ENCODE measurements around the gene PRKCE.

DNA sequence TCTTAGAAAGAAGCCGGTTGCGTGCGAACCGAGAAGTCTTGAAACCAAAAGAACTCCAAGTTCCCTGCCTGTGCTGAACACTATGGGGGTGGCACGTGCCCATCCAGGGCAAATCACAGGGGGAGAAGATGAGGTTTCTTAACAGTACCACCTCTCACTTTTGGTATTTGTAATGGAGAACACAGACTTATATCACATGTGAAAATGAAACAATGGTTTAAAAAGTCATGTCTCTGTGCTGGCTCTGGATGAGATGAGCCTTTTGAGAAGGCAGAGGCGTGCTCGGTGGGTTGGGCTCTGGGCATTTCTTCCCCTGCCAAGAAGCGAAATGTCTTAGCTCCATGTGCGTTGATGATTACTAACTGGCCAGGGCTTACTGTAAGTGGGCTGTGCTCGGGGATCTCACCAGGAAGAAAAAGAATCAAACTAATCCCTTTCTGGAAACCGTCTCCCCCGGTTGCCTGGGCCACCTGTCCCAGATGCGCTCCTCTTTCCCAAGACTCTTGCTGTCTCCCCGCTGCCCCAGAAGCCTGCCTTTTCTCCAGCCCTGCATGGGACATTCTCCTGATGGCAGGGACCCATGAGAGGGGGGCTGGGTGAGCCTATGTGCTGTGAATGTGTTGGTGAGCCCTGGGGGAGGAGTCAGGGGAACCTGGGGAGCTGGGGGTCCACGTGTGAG, 252.9 kb downstream of the PRKCE start:
- TF ChIP-seq, protein P1, sequence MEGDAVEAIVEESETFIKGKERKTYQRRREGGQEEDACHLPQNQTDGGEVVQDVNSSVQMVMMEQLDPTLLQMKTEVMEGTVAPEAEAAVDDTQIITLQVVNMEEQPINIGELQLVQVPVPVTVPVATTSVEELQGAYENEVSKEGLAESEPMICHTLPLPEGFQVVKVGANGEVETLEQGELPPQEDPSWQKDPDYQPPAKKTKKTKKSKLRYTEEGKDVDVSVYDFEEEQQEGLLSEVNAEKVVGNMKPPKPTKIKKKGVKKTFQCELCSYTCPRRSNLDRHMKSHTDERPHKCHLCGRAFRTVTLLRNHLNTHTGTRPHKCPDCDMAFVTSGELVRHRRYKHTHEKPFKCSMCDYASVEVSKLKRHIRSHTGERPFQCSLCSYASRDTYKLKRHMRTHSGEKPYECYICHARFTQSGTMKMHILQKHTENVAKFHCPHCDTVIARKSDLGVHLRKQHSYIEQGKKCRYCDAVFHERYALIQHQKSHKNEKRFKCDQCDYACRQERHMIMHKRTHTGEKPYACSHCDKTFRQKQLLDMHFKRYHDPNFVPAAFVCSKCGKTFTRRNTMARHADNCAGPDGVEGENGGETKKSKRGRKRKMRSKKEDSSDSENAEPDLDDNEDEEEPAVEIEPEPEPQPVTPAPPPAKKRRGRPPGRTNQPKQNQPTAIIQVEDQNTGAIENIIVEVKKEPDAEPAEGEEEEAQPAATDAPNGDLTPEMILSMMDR (IDR thresholded peaks at IDR 0.05) = no peak
- TF ChIP-seq POLR2A (IDR thresholded peaks at IDR 0.05) = no peak

Data from body of pancreas (tissue), 4 donors.